ENCODE measurements around the gene PCSK7.

DNA sequence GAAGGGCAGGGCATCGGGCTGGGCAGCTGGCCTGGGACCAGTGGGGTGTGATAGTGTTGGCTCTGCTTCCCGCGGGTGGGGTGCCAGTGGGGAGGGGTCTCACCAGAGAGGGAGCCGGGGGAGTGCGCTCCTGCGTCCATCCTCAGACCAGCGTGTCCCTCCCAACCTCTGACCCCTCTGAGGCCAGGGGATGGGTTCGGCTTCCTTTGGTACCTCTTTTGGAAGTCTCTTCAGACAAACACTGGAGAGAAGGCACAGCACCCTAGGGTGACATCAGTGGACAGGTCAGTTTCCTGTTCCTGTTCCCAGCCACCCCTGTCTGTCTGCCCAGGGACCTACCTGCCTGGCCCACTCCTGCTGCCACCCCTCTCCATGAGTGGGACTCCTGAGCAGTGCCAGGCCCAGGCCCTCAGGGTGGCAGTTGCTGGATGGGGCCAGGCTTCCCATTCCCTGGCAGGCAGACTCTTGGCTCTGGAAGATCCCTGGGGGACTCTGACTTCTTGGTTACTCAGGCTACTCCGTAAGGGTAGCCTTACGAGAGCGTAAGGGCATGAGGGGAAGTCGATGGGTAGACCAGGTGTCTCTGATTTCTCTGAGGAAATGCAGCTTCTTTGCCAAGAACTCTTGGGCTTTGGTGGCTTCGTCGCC is 30.1 kb downstream of the PCSK7 start:
- TF ChIP-seq CTCF (IDR thresholded peaks at IDR 0.05; ENCODE audit: control extremely low read depth in 1 of 3, insufficient read depth in 1 of 3, low read depth in 1 of 3, low read length in 3 of 3), result no peak
- TF ChIP-seq RFX5 (IDR thresholded peaks at IDR 0.05; ENCODE audit: borderline replicate concordance, low read depth, low read length), result no peak
- no peak for TF ChIP-seq MAFK (IDR thresholded peaks at IDR 0.05; ENCODE audit: low read depth, low read length)
- TF ChIP-seq EP300 (IDR thresholded peaks at IDR 0.05; ENCODE audit: borderline replicate concordance in 1 of 2, low read depth in 2 of 2, low read length in 2 of 2), result no peak
- TF ChIP-seq, protein P1, sequence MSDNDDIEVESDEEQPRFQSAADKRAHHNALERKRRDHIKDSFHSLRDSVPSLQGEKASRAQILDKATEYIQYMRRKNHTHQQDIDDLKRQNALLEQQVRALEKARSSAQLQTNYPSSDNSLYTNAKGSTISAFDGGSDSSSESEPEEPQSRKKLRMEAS (IDR thresholded peaks at IDR 0.05), result no peak
- TF ChIP-seq HDAC6 (IDR thresholded peaks at IDR 0.05; ENCODE audit: low read depth, low read length), result no peak
- TF ChIP-seq EZH2 (IDR thresholded peaks at IDR 0.05; ENCODE audit: low read depth, low read length, severe bottlenecking), result no peak
- no peak for TF ChIP-seq USF2 (IDR thresholded peaks at IDR 0.05; ENCODE audit: low read length)
- TF ChIP-seq CEBPB (IDR thresholded peaks at IDR 0.05; ENCODE audit: low read depth, low read length), result no peak
- TF ChIP-seq EGR1 (IDR thresholded peaks at IDR 0.05; ENCODE audit: borderline replicate concordance, low read depth, low read length), result no peak

All from H1 (cell line).